Progenitor cell of endocrine pancreas (in vitro differentiated cells): ENCODE results near the gene RNF213. TPM values are rescaled to one million over a fixed set of nuclear protein-coding genes. Genes with fewer than 3 reads are reported as not detected.
"Not testable (repeated sequence)": the region's sequence is repeated elsewhere in the genome, so short reads cannot be mapped to it uniquely, and the experiment has no call there.

ENCODE experiments used
- DNase-seq: peaks from one replicate; pipeline ENCODE4 v3.0.0; 2021; ENCODE audit warnings: low spot score; ENCODE audit not compliant: unreplicated experiment
- H3K27ac Mint-ChIP-seq: 2 replicates; pipeline ENCODE4 v1.8.0; 2021; ENCODE audit warnings: mild to moderate bottlenecking, moderate library complexity, mixed read lengths
- H3K27me3 Mint-ChIP-seq: 2 replicates; pipeline ENCODE4 v1.8.0; 2021; ENCODE audit warnings: mixed read lengths
- H3K36me3 Mint-ChIP-seq: 2 replicates; pipeline ENCODE4 v1.8.0; 2022; ENCODE audit warnings: mixed read lengths; ENCODE audit not compliant: insufficient read depth
- H3K4me1 Mint-ChIP-seq: 2 replicates; pipeline ENCODE4 v1.8.0; 2021; ENCODE audit warnings: low read depth, mixed read lengths
- H3K4me3 Mint-ChIP-seq: 2 replicates; pipeline ENCODE4 v1.8.0; 2021; ENCODE audit warnings: low read depth, mild to moderate bottlenecking, moderate library complexity, mixed read lengths
- H3K9me3 Mint-ChIP-seq: 2 replicates; pipeline ENCODE4 v1.8.0; 2021; ENCODE audit warnings: low read depth, mixed read lengths
- total RNA-seq: library from RNA; stranded (reverse); gene quantifications from 2 replicates; pipeline ENCODE4 v1.2.1, GENCODE V29; 2021
- TF ChIP-seq, protein P1 (sequence below): fragments of 200-600 bp; sonication (generic); IDR thresholded peaks from one replicate; pipeline ENCODE4 v1.5.0; 2021; ENCODE audit warnings: antibody characterized with exemption, mild to moderate bottlenecking; ENCODE audit not compliant: unreplicated experiment

The RNF213 gene
- total RNA-seq, 1 donor from 2014 or later: 57.6 TPM

DNA sequence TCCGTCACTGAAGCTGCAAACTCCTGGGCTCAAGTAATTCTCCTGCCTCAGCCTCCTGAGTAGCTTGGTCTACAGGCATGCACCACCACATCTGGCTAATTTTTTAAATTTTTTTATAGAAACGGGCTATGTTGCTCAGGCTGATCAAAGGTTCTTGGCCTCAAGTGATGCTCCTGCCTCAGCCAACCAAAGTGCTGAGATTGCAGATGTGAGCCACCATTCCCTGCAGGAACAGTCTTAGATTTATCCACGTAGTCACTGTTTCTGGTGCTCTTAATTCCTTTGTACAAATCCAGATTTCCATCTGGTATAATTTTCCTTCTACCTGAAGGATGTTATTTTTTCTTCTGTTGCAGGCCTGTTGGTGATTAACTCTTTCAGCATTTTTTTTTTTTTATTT is 27.4 kb upstream of the RNF213 start:
- DNase-seq: no peak
- Mint-ChIP-seq H3K27me3 (no peaks in the 10 kb centered on the region), H3K27ac (no peak overlapping the region), H3K9me3 (peaks cover 12% of the 10 kb centered on the region), H3K4me1 (no peaks in the 10 kb centered on the region), H3K4me3 (no peak overlapping the region), H3K36me3 (peaks cover 43% of the 10 kb centered on the region)
- TF ChIP-seq, protein P1, sequence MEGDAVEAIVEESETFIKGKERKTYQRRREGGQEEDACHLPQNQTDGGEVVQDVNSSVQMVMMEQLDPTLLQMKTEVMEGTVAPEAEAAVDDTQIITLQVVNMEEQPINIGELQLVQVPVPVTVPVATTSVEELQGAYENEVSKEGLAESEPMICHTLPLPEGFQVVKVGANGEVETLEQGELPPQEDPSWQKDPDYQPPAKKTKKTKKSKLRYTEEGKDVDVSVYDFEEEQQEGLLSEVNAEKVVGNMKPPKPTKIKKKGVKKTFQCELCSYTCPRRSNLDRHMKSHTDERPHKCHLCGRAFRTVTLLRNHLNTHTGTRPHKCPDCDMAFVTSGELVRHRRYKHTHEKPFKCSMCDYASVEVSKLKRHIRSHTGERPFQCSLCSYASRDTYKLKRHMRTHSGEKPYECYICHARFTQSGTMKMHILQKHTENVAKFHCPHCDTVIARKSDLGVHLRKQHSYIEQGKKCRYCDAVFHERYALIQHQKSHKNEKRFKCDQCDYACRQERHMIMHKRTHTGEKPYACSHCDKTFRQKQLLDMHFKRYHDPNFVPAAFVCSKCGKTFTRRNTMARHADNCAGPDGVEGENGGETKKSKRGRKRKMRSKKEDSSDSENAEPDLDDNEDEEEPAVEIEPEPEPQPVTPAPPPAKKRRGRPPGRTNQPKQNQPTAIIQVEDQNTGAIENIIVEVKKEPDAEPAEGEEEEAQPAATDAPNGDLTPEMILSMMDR: no peak

DNA sequence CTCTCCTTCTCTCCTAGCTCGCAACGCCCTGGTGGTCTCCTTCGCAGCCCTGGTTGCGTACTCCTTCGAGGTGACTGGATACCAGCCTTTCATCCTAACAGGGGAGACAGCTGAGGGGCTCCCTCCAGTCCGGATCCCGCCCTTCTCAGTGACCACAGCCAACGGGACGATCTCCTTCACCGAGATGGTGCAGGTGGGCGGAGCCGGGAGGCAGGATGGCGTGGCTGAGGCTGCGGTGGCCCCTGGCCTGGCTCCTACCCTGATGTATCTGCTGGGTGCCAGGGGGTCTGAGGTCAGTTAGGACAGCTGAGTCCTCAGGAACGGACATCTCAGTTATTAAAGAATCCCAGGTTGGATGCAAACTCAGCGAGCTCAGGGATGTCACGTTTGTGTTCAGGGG is 23.7 kb upstream of the RNF213 start:
- DNase-seq: no peak
- Mint-ChIP-seq H3K27me3 (no peaks in the 10 kb centered on the region), H3K4me1 (no peaks in the 10 kb centered on the region)

DNA sequence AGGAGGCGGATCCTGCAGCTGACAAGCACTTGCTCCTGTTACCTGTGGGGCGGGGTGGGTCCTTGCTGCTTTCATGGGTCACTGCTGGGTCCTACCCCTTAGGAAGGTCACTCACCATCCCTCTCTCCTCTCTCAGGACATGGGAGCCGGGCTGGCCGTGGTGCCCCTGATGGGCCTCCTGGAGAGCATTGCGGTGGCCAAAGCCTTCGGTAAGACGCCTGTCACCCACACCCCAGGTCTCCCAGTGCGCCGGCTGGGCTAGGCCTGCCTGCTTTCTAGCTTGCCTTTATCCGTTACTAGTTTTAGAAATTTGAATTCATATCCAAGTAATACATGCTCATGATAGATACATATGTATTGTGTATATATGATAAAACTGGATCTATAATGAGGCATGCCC is 23.3 kb upstream of the RNF213 start:
- Mint-ChIP-seq H3K27me3 (no peaks in the 10 kb centered on the region), H3K4me3 (no peak overlapping the region), H3K9me3 (peaks cover 8% of the 10 kb centered on the region), H3K27ac (no peak overlapping the region), H3K36me3 (peaks cover 30% of the 10 kb centered on the region), H3K4me1 (no peaks in the 10 kb centered on the region)
- TF ChIP-seq, protein P1: no peak
- no peak for DNase-seq

More for the DNA sequence above, 23.7 kb upstream of the RNF213 start:
- H3K4me3 Mint-ChIP-seq: no peak overlapping the region
- no peak overlapping the region for H3K27ac Mint-ChIP-seq
- peaks cover 32% of the 10 kb centered on the region for H3K36me3 Mint-ChIP-seq
- peaks cover 8% of the 10 kb centered on the region for H3K9me3 Mint-ChIP-seq
- TF ChIP-seq, protein P1: no peak

DNA sequence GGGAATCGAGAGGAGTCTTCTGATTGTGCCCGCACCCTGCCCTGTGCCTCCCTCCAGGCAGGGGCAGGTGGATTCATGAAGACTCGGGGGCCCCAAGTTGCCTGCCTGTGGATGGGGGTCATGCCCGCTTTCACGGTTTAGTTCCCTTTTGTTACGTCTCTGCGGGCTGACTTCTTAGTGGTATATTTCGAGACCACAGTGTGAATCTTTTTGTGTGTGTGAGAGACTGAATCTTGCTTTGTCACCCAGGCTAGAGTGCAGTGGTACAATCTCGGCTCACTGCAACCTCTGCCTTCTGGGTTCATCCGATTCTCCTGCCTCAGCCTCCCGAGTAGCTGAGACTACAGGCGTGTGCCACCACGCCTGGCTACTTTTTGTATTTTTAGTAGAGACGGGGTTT is 18.1 kb upstream of the RNF213 start:
- Mint-ChIP-seq H3K4me1 (no peaks in the 10 kb centered on the region), H3K27ac (no peak overlapping the region), H3K36me3 (peaks cover 18% of the 10 kb centered on the region), H3K27me3 (no peaks in the 10 kb centered on the region), H3K4me3 (no peak overlapping the region), H3K9me3 (no peaks in the 10 kb centered on the region)
- no peak for DNase-seq
- TF ChIP-seq, protein P1: no peak

DNA sequence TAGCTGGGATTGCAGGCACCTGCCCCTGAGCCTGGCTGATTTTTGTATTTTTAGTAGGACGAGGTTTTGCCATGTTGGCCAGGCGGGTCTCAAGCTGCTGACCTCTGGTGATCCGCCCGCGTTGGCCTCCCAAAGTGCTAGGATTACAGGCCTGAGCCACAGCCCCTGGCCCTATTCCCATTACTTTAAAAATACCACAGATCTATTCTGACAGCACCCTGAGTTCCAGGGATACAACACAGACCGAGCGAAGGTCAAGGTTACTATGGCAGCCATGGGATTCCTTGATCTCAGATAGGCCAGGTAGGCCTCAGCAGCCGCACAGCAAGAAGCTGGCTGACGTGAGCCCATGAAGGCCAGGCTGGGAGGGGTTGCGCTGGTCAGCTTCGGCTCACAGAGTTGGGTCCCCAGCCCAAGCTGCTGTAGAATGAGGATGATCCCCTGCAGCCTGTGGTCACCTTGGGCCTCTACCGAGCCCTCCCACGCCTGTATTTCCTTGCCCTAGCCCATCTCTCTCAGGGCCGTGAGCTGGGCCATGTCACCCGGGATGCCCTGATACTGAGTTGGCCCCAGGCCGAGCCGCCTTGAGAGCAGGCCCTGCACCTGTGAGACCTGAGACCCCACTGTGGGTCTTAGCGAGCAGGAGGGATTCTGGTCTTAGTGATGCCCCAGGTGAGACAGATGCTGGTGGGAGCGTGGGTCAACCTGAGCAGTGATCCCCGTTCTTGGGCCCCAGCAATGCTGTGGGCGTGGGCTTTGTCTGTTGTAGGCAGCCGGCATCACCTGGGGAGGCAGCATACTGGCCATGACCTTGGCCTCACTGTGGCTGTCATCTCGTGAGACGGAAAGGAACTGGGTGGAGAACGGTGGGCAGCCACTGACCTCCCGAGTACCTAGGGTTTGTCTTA is 16.9 kb upstream of the RNF213 start:
- no peak overlapping the region for H3K27ac Mint-ChIP-seq
- H3K4me1 Mint-ChIP-seq: no peaks in the 10 kb centered on the region
- peaks cover 11% of the 10 kb centered on the region for H3K36me3 Mint-ChIP-seq
- H3K4me3 Mint-ChIP-seq: no peak overlapping the region
- no peaks in the 10 kb centered on the region for H3K9me3 Mint-ChIP-seq
- TF ChIP-seq, protein P1: no peak
- no peaks in the 10 kb centered on the region for H3K27me3 Mint-ChIP-seq
- DNase-seq: no peak

DNA sequence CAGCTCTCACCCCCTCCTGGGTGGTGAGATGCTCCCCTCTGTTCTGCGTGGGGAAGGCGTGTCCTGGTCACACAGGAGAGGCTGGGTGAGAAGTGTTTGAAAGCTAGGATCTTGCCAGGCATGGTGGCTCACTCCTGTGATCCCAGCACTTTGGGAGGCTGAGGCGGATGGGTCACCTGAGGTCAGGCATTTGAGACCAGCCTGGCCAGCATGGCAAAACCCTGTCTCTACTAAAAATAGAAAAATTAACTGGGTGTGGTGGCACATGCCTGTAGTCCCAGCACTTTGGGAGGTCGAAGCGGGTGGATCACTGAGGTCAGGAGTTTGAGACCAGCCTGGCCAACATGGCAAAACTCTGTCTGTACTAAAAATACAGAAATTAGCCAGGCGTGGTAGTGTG is 16.2 kb upstream of the RNF213 start:
- H3K4me3 Mint-ChIP-seq, H3K4me1 Mint-ChIP-seq, DNase-seq, H3K27me3 Mint-ChIP-seq, H3K27ac Mint-ChIP-seq, H3K9me3 Mint-ChIP-seq: not testable (repeated sequence)
- H3K36me3 Mint-ChIP-seq: peaks cover 14% of the 10 kb centered on the region
